ENCODE results near the gene PCYT1B.

The PCYT1B gene

DNA sequence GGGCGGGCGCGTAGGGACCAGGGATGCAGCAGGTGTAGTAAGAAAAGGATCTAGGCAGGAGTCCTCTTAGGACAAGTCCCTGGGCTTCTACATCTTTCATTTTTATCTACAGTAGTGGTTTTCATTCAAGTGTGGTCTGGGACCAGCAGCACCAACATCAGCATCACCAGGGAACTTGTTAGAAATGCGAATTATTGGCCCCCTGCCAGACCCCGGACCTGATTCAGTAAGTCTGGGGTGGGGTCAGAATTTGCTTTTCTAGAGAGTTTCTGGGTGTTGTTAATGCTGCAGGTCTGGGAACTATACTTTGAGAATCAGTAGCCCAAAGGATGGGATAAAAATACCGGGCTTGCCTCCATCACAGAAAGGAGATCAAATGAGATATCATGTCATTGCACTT lies 1.3 kb upstream of the PCYT1B start:
- no peak overlapping the region for H3K27ac ChIP-seq (ENCODE audit: extremely low read depth, low read depth, low read length)
- H3K9me3 ChIP-seq (ENCODE audit: control insufficient read depth, insufficient read depth, low read depth, low read length), result no peaks in the 10 kb centered on the region
- H3K36me3 ChIP-seq (ENCODE audit: control insufficient read depth in 2 of 2, insufficient read depth in 1 of 2, low read length in 2 of 2), result no peaks in the 10 kb centered on the region
- CTCF ChIA-PET, result interaction anchor here (0.8 kb wide), 1 partner anchor 826 kb away, joined by 3 read pairs; no protein-coding TSS in a partner anchor
- H3K4me1 ChIP-seq (ENCODE audit: control insufficient read depth, insufficient read depth, low read length), result no peaks in the 10 kb centered on the region
- H3K4me3 ChIP-seq (ENCODE audit: low read depth, low read length), result no peak overlapping the region
- TF ChIP-seq, protein P1, sequence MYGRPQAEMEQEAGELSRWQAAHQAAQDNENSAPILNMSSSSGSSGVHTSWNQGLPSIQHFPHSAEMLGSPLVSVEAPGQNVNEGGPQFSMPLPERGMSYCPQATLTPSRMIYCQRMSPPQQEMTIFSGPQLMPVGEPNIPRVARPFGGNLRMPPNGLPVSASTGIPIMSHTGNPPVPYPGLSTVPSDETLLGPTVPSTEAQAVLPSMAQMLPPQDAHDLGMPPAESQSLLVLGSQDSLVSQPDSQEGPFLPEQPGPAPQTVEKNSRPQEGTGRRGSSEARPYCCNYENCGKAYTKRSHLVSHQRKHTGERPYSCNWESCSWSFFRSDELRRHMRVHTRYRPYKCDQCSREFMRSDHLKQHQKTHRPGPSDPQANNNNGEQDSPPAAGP (tag by site-specific recombination; IDR thresholded peaks at IDR 0.05), result no peak
- TF ChIP-seq ZNF76 (tag by site-specific recombination; IDR thresholded peaks at IDR 0.05; ENCODE audit: borderline replicate concordance, low read depth) (no peak), ZNF175 (tag by site-specific recombination; IDR thresholded peaks at IDR 0.05) (no peak), ZNF677 (tag by site-specific recombination; IDR thresholded peaks at IDR 0.05) (no peak), ZBTB21 (tag by site-specific recombination; IDR thresholded peaks at IDR 0.05) (no peak), ZBTB44 (tag by site-specific recombination; IDR thresholded peaks at IDR 0.05) (no peak), ZNF2 (tag by site-specific recombination; IDR thresholded peaks at IDR 0.05) (no peak), KLF10 (tag by site-specific recombination; IDR thresholded peaks at IDR 0.05) (no peak), ZNF514 (tag by site-specific recombination; IDR thresholded peaks at IDR 0.05) (no peak)
- TF ChIP-seq, protein P2, sequence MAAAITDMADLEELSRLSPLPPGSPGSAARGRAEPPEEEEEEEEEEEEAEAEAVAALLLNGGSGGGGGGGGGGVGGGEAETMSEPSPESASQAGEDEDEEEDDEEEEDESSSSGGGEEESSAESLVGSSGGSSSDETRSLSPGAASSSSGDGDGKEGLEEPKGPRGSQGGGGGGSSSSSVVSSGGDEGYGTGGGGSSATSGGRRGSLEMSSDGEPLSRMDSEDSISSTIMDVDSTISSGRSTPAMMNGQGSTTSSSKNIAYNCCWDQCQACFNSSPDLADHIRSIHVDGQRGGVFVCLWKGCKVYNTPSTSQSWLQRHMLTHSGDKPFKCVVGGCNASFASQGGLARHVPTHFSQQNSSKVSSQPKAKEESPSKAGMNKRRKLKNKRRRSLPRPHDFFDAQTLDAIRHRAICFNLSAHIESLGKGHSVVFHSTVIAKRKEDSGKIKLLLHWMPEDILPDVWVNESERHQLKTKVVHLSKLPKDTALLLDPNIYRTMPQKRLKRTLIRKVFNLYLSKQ (tag by site-specific recombination; IDR thresholded peaks at IDR 0.05; ENCODE audit: borderline replicate concordance), result no peak
- TF ChIP-seq, protein P3, sequence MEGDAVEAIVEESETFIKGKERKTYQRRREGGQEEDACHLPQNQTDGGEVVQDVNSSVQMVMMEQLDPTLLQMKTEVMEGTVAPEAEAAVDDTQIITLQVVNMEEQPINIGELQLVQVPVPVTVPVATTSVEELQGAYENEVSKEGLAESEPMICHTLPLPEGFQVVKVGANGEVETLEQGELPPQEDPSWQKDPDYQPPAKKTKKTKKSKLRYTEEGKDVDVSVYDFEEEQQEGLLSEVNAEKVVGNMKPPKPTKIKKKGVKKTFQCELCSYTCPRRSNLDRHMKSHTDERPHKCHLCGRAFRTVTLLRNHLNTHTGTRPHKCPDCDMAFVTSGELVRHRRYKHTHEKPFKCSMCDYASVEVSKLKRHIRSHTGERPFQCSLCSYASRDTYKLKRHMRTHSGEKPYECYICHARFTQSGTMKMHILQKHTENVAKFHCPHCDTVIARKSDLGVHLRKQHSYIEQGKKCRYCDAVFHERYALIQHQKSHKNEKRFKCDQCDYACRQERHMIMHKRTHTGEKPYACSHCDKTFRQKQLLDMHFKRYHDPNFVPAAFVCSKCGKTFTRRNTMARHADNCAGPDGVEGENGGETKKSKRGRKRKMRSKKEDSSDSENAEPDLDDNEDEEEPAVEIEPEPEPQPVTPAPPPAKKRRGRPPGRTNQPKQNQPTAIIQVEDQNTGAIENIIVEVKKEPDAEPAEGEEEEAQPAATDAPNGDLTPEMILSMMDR (tag by site-specific recombination; IDR thresholded peaks at IDR 0.05), result no peak
- POLR2A ChIA-PET, result no interaction called here

DNA sequence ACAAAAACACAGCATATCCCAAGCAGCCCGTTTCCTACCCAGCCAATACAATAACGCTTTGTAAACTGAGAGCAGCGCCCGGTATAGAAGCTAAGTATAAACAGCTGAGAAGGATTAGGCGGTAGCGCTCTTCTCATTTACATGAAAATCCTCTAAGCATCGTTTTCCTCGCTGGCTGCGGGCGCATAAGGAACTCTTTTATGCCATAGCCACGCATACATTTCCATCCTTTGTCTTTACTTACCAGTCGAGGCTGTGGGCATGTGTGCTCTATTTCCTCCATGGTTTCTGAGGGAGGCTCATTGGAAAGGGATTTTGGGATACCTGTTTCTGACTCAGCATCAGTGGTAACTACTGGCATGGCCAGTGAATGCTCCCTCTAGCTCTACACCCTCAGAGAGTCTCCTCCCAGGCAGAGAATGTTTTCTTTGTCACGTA lies 383 bp downstream of the PCYT1B start:
- H3K36me3 ChIP-seq (ENCODE audit: control insufficient read depth in 2 of 2, insufficient read depth in 1 of 2, low read length in 2 of 2), result no peaks in the 10 kb centered on the region
- H3K9me3 ChIP-seq (ENCODE audit: control insufficient read depth, insufficient read depth, low read depth, low read length), result no peaks in the 10 kb centered on the region
- H3K4me1 ChIP-seq (ENCODE audit: control insufficient read depth, insufficient read depth, low read length), result peaks cover 4% of the 10 kb centered on the region; the same call in 1 of the 2 replicates
- no peak overlapping the region for H3K4me3 ChIP-seq (ENCODE audit: low read depth, low read length)
- no peak for TF ChIP-seq ZNF548 (tag by site-specific recombination; IDR thresholded peaks at IDR 0.05)
- TF ChIP-seq, protein P1 (tag by site-specific recombination; IDR thresholded peaks at IDR 0.05), result no peak
- TF ChIP-seq, protein P4, sequence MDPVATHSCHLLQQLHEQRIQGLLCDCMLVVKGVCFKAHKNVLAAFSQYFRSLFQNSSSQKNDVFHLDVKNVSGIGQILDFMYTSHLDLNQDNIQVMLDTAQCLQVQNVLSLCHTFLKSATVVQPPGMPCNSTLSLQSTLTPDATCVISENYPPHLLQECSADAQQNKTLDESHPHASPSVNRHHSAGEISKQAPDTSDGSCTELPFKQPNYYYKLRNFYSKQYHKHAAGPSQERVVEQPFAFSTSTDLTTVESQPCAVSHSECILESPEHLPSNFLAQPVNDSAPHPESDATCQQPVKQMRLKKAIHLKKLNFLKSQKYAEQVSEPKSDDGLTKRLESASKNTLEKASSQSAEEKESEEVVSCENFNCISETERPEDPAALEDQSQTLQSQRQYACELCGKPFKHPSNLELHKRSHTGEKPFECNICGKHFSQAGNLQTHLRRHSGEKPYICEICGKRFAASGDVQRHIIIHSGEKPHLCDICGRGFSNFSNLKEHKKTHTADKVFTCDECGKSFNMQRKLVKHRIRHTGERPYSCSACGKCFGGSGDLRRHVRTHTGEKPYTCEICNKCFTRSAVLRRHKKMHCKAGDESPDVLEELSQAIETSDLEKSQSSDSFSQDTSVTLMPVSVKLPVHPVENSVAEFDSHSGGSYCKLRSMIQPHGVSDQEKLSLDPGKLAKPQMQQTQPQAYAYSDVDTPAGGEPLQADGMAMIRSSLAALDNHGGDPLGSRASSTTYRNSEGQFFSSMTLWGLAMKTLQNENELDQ (tag by site-specific recombination; IDR thresholded peaks at IDR 0.05; ENCODE audit: low read depth), result no peak
- no peak for TF ChIP-seq BCL11B (tag by site-specific recombination; IDR thresholded peaks at IDR 0.05; ENCODE audit: low read depth)
- no peak for TF ChIP-seq ZNF26 (tag by site-specific recombination; IDR thresholded peaks at IDR 0.05)
- no peak for TF ChIP-seq SP7 (tag by site-specific recombination; IDR thresholded peaks at IDR 0.05)
- TF ChIP-seq ZBTB44 (tag by site-specific recombination; IDR thresholded peaks at IDR 0.05), result no peak
- no peak for TF ChIP-seq ZNF837 (tag by site-specific recombination; IDR thresholded peaks at IDR 0.05)
- no peak for TF ChIP-seq ZXDB (tag by site-specific recombination; IDR thresholded peaks at IDR 0.05)
- no peak overlapping the region for H3K27ac ChIP-seq (ENCODE audit: extremely low read depth, low read depth, low read length)
- ChIA-PET CTCF (interaction anchor here (0.8 kb wide), 1 partner anchor 14 kb away, joined by 3 read pairs; no protein-coding TSS in a partner anchor), POLR2A (no interaction called here)
